K562 (cell line): Measurements from ENCODE around the gene MTHFD2. TPM values are rescaled to one million over a fixed set of nuclear protein-coding genes. Genes with fewer than 3 reads are reported as not detected.

Experiments used
- ATAC-seq: fragments of 200-7000 bp; cut with Tn5 transposase; 3 replicates; pipeline ENCODE4 v1.9.1; 2020; ENCODE audit warnings: moderate library complexity
- BruUV-seq: library from RNA; stranded (reverse); fragments of 400-500 nt; replicated peaks from 2 replicates; lab custom pipeline; 2021; lab: Mats Ljungman, UMichigan
- CTCF ChIA-PET: fragments of 300-600 bp; formaldehyde crosslinking; extraction: SDS; loops from one replicate; lab custom pipeline; 2021; ENCODE audit warnings: low intra/inter-chr PET ratio; lab: Yijun Ruan, JAX
- POLR2A ChIA-PET: fragments of 300-600, 350-650 bp; sonication (Branson Sonifier 250); formaldehyde crosslinking; extraction: SDS; loops from one replicate; lab custom pipeline; 2021; ENCODE audit warnings: antibody characterized with exemption, inconsistent platforms; lab: Yijun Ruan, JAX
- DNase-seq, 4 experiments: peaks; one replicate each; pipeline versions ENCODE4 v3.0.0 to v3.0.0-alpha.2; 2011 to 2018; ENCODE audit warnings: low spot score in 3 of 4, mixed read lengths in 3 of 4; ENCODE audit errors: extremely low read depth in 1 of 4
- FAIRE-seq: peaks from 2 replicates; lab custom pipeline; 2011; peaks lifted over from hg19 to GRCh38; lab: Jason Lieb, UNC
- H2AFZ ChIP-seq: 2 replicates; pipeline ENCODE4 v1.6.0; 2011; ENCODE audit warnings: low read depth, low read length, control low read depth, inconsistent platforms
- H3K27ac ChIP-seq: fragments of 200-600 bp; 3 replicates; pipeline ENCODE4 v1.8.0; 2011; ENCODE audit warnings: low read depth, mild to moderate bottlenecking, control low read depth, inconsistent platforms, low read length, moderate library complexity, mixed read lengths; ENCODE audit errors: extremely low read depth
- H3K27me3 ChIP-seq, 2 experiments: fragments of 300-600 bp in 1 of 2; 2 replicates in 1 of 2; 3 replicates in 1 of 2; pipeline versions ENCODE4 v1.6.0 to v1.8.0; 2011; ENCODE audit warnings: inconsistent platforms in 2 of 2, low read length in 2 of 2, mild to moderate bottlenecking in 1 of 2, mixed read lengths in 1 of 2, moderate library complexity in 1 of 2; ENCODE audit not compliant: control insufficient read depth in 2 of 2, insufficient read depth in 2 of 2
- H3K36me3 ChIP-seq: fragments of 300-600 bp; 3 replicates; pipeline ENCODE4 v1.8.0; 2011; ENCODE audit warnings: mild to moderate bottlenecking, low read length, inconsistent platforms; ENCODE audit not compliant: control insufficient read depth, insufficient read depth
- H3K4me1 ChIP-seq, 2 experiments: fragments of 200-600 bp in 1 of 2; replicated peaks in 1 of 2; 2 replicates in 1 of 2; 3 replicates in 1 of 2; pipeline versions ENCODE4 v1.5.1 to v1.8.0; 2011; ENCODE audit warnings: inconsistent platforms in 2 of 2, low read length in 2 of 2, mild to moderate bottlenecking in 1 of 2, mixed read lengths in 1 of 2, moderate library complexity in 1 of 2; ENCODE audit not compliant: control insufficient read depth in 2 of 2, insufficient read depth in 2 of 2
- H3K4me2 ChIP-seq: 2 replicates; pipeline ENCODE4 v1.6.1; 2011; ENCODE audit warnings: low read length, control low read depth, inconsistent platforms, mixed read lengths; ENCODE audit not compliant: insufficient read depth
- H3K4me3 ChIP-seq: fragments of 200-600 bp; sonication (generic), shearing (Covaris generic); 2 replicates; pipeline ENCODE4 v1.5.1; 2016; ENCODE audit warnings: control low read depth, inconsistent platforms
- H3K79me2 ChIP-seq: fragments of 200-600 bp; 3 replicates; pipeline ENCODE4 v1.8.0; 2011; ENCODE audit warnings: low read length, inconsistent platforms; ENCODE audit not compliant: control insufficient read depth, insufficient read depth
- H3K9ac ChIP-seq, 2 experiments: 2 replicates each; pipeline versions ENCODE4 v1.6.0 to v1.6.1; 2011; ENCODE audit warnings: low read depth in 2 of 2, low read length in 2 of 2, control low read depth in 1 of 2, inconsistent platforms in 1 of 2, mild to moderate bottlenecking in 1 of 2, mixed read lengths in 1 of 2; ENCODE audit not compliant: insufficient read depth in 1 of 2
- H3K9me1 ChIP-seq: one replicate; pipeline ENCODE4 v1.6.0; 2011; ENCODE audit warnings: inconsistent platforms, mild to moderate bottlenecking, low read length, moderate library complexity; ENCODE audit not compliant: control insufficient read depth, insufficient read depth
- H3K9me3 ChIP-seq: replicated peaks from 2 replicates; pipeline ENCODE4 v1.5.1; 2011; ENCODE audit warnings: low read depth, low read length, inconsistent platforms; ENCODE audit not compliant: control insufficient read depth, insufficient read depth
- H4K20me1 ChIP-seq: replicated peaks from 2 replicates; pipeline ENCODE4 v1.6.1; 2011; ENCODE audit warnings: low read length, inconsistent platforms, mixed read lengths; ENCODE audit not compliant: control insufficient read depth, insufficient read depth
- ARID3B ChIP-seq: fragments of 250-450 bp; sonication (Bioruptor Pico); IDR thresholded peaks from 2 replicates; pipeline ENCODE4 v1.4.0; 2020; ENCODE audit warnings: borderline replicate concordance
- BDP1 ChIP-seq: IDR thresholded peaks from 3 replicates; pipeline ENCODE4 v1.6.1; 2011; ENCODE audit not compliant: insufficient read length, insufficient read depth
- BRCA1 ChIP-seq, 2 experiments: fragments of 450-650 bp in 1 of 2; sonication (generic) in 1 of 2; formaldehyde crosslinking in 1 of 2; IDR thresholded peaks; 2 replicates each; pipeline versions ENCODE4 v1.5.0 to v1.6.1; 2017 to 2020; ENCODE audit warnings: mild to moderate bottlenecking in 1 of 2, missing genetic modification reagents in 1 of 2
- CCNT2 ChIP-seq: IDR thresholded peaks from 2 replicates; pipeline ENCODE4 v1.6.1; 2011; ENCODE audit warnings: borderline replicate concordance, low read depth, mild to moderate bottlenecking, moderate library complexity, mixed read lengths, low read length; ENCODE audit not compliant: insufficient read length; ENCODE audit errors: extremely low read depth
- CEBPG ChIP-seq, 3 experiments: fragments of 200-800 bp in 1 of 3; sonication (Bioruptor generic) in 1 of 3; sonication (generic) in 1 of 3; formaldehyde crosslinking in 1 of 3; IDR thresholded peaks in 2 of 3; conservative IDR thresholded peaks in 1 of 3; 2 replicates each; pipeline versions ENCODE4 v1.6.1 to v1.8.0; 2016 to 2022; ENCODE audit warnings: missing compliant biosample characterization in 2 of 3, missing genetic modification characterization in 2 of 3, mild to moderate bottlenecking in 1 of 3, missing genetic modification reagents in 1 of 3
- CHCHD3 ChIP-seq: fragments of 250-450 bp; sonication (Bioruptor Pico); IDR thresholded peaks from 2 replicates; pipeline ENCODE4 v2.1.2; 2022; ENCODE audit warnings: mild to moderate bottlenecking
- FOS ChIP-seq: IDR thresholded peaks from 3 replicates; pipeline ENCODE4 v1.6.1; 2011; ENCODE audit not compliant: insufficient read length; ENCODE audit errors: extremely low read depth
- KDM4B ChIP-seq, 2 experiments: fragments of 450-650 bp in 1 of 2; sonication (generic) in 1 of 2; IDR thresholded peaks; 2 replicates each; pipeline ENCODE4 v1.6.1; 2016 to 2017; ENCODE audit warnings: borderline replicate concordance in 2 of 2, antibody characterized with exemption in 1 of 2, low read depth in 1 of 2, mild to moderate bottlenecking in 1 of 2
- MED1 ChIP-seq: sonication (generic); formaldehyde crosslinking; IDR thresholded peaks from 2 replicates; pipeline ENCODE4 v1.8.1; 2023; ENCODE audit warnings: missing genetic modification reagents, borderline replicate concordance
- NCOA2 ChIP-seq, 2 experiments: fragments of 450-650 bp; IDR thresholded peaks; 2 replicates each; pipeline ENCODE4 v1.6.1; 2018; ENCODE audit warnings: mild to moderate bottlenecking in 2 of 2, moderate library complexity in 1 of 2; ENCODE audit not compliant: partially characterized antibody in 2 of 2
- PKNOX1 ChIP-seq: fragments of 450-650 bp; IDR thresholded peaks from 2 replicates; pipeline ENCODE4 v1.6.1; 2016
- TRIM24 ChIP-seq, 2 experiments: fragments of 450-650 bp; IDR thresholded peaks; 2 replicates each; pipeline ENCODE4 v1.6.1; 2016
- ZNF217 ChIP-seq: sonication (generic); formaldehyde crosslinking; IDR thresholded peaks from 2 replicates; pipeline ENCODE4 v1.8.0; 2022; ENCODE audit warnings: mild to moderate bottlenecking, missing genetic modification reagents
- ZNF324 ChIP-seq: fragments of 250-450 bp; sonication (Bioruptor Pico); IDR thresholded peaks from 2 replicates; pipeline ENCODE4 v1.4.0; 2020; ENCODE audit warnings: mild to moderate bottlenecking
- ZNF79 ChIP-seq: fragments of 250-450 bp; sonication (Bioruptor Pico); IDR thresholded peaks from 2 replicates; pipeline ENCODE4 v1.4.0; 2020; ENCODE audit warnings: low read depth, mild to moderate bottlenecking, moderate library complexity
- WGBS: fragments of 100-300 bp; shearing (Covaris generic); methylation state at CpG from one replicate; pipeline ENCODE4 v1.1.6; 2016; ENCODE audit warnings: low coverage, mixed read lengths; ENCODE audit not compliant: insufficient coverage; ENCODE audit errors: missing lambda C conversion rate; 5-methylcytosine and 5-hydroxymethylcytosine counted together
- in situ Hi-C: fragments of 300-500 bp; cut with MboI; formaldehyde crosslinking; loops from 4 replicates; pipeline ENCODE4 v1.15.0; 2018; ENCODE audit warnings: inconsistent platforms, mixed read lengths
- intact Hi-C: fragments of 100-400 bp; cut with micrococcal nuclease; formaldehyde crosslinking; loops from 2 replicates; pipeline ENCODE4 v1.14.2; 2022
- polyA plus RNA-seq, 8 experiments: library from polyadenylated mRNA; depleted of rRNA in 4 of 8; stranded (reverse) in 5 of 8; unstranded in 3 of 8; fragments of >200 nt; fragmentation: Nextera tagmentation in 2 of 8; fragmentation: Illumina TruSeq in 1 of 8; extraction: Ambion mirVana in 2 of 8; extraction: Trizol in 1 of 8; gene quantifications; 2 replicates each; pipeline versions ENCODE4 v1.2.1 to v1.2.3, GENCODE V29; 2011 to 2014; ENCODE audit warnings: inconsistent platforms in 1 of 8, missing spikeins in 1 of 8
- total RNA-seq, 7 experiments: library from RNA; depleted of rRNA in 6 of 7; stranded (reverse); fragments of >200 nt in 6 of 7; fragmentation: Illumina TruSeq in 2 of 7; extraction: Trizol in 2 of 7; gene quantifications; 2 replicates each; pipeline versions ENCODE4 v1.2.1 to v1.2.3, GENCODE V29; 2011 to 2021; ENCODE audit warnings: low replicate concordance in 1 of 7
- TF ChIP-seq, protein P1 (sequence below): sonication (generic); formaldehyde crosslinking; IDR thresholded peaks from 2 replicates; pipeline ENCODE4 v1.8.0; 2023; ENCODE audit warnings: mild to moderate bottlenecking, missing genetic modification reagents

Gene MTHFD2
- total and polyA plus RNA-seq, 9 of the 15 experiments (the other 6 are each of a cell fraction or from before 2014, with no cell fraction given): 113 to 520 (median 234) TPM

DNA sequence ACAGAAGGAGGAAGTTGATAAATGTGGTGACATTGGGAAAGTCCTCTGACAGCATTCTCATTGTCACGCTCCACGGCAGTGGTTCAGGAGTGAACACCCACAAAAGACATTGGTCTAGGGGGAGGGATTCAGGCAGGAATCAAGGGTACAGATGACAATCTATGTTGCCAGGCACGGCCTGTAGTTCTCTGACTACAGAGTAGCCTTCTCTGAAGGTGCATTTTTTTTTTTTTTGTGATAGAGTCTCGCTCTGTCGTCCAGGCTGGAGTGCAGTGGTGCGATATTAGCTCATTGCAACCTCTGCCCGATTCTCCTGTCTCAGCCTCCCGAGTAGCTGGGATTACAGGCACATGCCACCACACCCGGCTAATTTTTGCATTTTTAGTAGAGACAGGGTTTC lies 12.4 kb upstream of the MTHFD2 start:
- peaks cover 22% of the 10 kb centered on the region in 2 experiments for H3K4me1 ChIP-seq
- peak overlapping the region; percentile 70 for H3K4me2 ChIP-seq
- ChIA-PET CTCF (no interaction called here), POLR2A (interaction anchor here (0.6 to 4.8 kb wide), 3 partner anchors 12 to 259 kb away, joined by 3 to 38 read pairs (median 4); partner anchors contain the start of gene MTHFD2)
- no peaks in the 10 kb centered on the region for H3K79me2 ChIP-seq
- H3K36me3 ChIP-seq: no peaks in the 10 kb centered on the region
- H2AFZ ChIP-seq: peak overlapping the region; percentile 96
- no peaks in the 10 kb centered on the region for H3K9me1 ChIP-seq
- no peaks in the 10 kb centered on the region for H4K20me1 ChIP-seq
- in situ Hi-C loops (no loop called here), intact Hi-C loops (loop anchor here (1.0 kb wide), 1 partner anchor 12 kb away; the partner anchor contains the start of gene MTHFD2)
- 6% methylated on average over 9 of the region's 9 CpGs for WGBS
- peak overlapping the region; percentile 87 for H3K27ac ChIP-seq
- TSS peak; percentile 74 for BruUV-seq
- no peaks in the 10 kb centered on the region for H3K27me3 ChIP-seq
- H3K9ac ChIP-seq: peak overlapping the region; percentile 6 to 68; a peak in 3 of 4 replicates
- H3K9me3 ChIP-seq: no peaks in the 10 kb centered on the region
- peak; percentile 41 to 89 (median 63) for DNase-seq
- peak; percentile 88 for ATAC-seq
- H3K4me3 ChIP-seq: no peak overlapping the region
- peak; percentile 89 for FAIRE-seq
- TF ChIP-seq ZNF79 (CRISPR knock-in tag) (no peak), PKNOX1 (peak; percentile 82), CCNT2 (no peak), BRCA1 (IDR thresholded peaks at IDR 0.05) (no peak), BRCA1 (CRISPR knock-in tag; IDR thresholded peaks at IDR 0.05) (no peak), CEBPG (CRISPR knock-in tag; IDR thresholded peaks at IDR 0.05) (peak; percentile 25; the same call in 1 of the 2 replicates), CEBPG (tag; conservative IDR thresholded peaks at IDR 0.05 in 1 of 2, IDR thresholded peaks at IDR 0.05 in 1 of 2) (no peak), TRIM24 (IDR thresholded peaks at IDR 0.05) (peak; percentile 43 to 65; a peak in 3 of 4 replicates), BDP1 (no peak), ARID3B (CRISPR knock-in tag) (no peak), ZNF324 (CRISPR knock-in tag) (no peak), ZNF217 (no peak), KDM4B (IDR thresholded peaks at IDR 0.05; ENCODE audit: borderline replicate concordance in 2 of 2, low read depth in 1 of 2) (no peak), FOS (no peak), CHCHD3 (CRISPR knock-in tag) (no peak), NCOA2 (IDR thresholded peaks at IDR 0.05; ENCODE audit: partially characterized antibody in 2 of 2) (no peak), MED1 (CRISPR knock-in tag) (no peak)
- TF ChIP-seq, protein P1, sequence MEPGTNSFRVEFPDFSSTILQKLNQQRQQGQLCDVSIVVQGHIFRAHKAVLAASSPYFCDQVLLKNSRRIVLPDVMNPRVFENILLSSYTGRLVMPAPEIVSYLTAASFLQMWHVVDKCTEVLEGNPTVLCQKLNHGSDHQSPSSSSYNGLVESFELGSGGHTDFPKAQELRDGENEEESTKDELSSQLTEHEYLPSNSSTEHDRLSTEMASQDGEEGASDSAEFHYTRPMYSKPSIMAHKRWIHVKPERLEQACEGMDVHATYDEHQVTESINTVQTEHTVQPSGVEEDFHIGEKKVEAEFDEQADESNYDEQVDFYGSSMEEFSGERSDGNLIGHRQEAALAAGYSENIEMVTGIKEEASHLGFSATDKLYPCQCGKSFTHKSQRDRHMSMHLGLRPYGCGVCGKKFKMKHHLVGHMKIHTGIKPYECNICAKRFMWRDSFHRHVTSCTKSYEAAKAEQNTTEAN: no peak
